ENCODE results near the gene HSD17B8.

GRCh38 chr6:33212857-33213165 is 8.4 kb downstream of the HSD17B8 start:
- TF ChIP-seq POLR2A (IDR thresholded peaks at IDR 0.05) (no peak), CTCF (IDR thresholded peaks at IDR 0.05) (no peak)
